Measurements from ENCODE around the gene SLC41A2. TPM values are rescaled to one million over a fixed set of nuclear protein-coding genes. Genes with fewer than 3 reads are reported as not detected.

Gene SLC41A2
- polyA plus RNA-seq, 3 donors, result 4.3 to 5.2 (median 4.5) TPM

- no peak for DNase-seq (ENCODE audit: extremely low read depth in 1 of 11, low read depth in 9 of 11, low spot score in 4 of 11)
Observed at GRCh38 chr12:104939089-104939488, 19.0 kb downstream of the SLC41A2 start.

DNA sequence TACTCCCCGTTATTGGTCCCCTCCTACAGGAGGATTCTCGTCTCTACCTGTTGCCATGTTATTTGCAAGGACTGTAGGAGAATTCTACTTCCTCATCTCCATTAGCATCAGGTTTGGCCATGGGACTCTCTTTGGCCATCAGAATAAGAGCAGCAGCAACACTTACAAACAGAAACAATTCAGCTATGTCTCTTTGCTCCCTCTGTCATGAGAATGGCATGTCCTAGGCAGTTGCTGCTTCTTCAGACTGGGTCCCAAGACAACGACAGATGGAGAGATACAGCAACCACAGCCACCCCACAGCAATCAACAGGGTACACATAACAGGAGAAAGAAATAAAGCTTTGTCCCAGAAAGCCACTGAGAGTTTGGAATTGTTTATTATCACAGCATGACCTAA lies 19.7 kb downstream of the SLC41A2 start:
- DNase-seq (ENCODE audit: extremely low read depth in 1 of 11, low read depth in 9 of 11, low spot score in 4 of 11), result no peak

GRCh38 chr12:104935886-104936285 lies 22.2 kb downstream of the SLC41A2 start:
- no peak for DNase-seq (ENCODE audit: extremely low read depth in 1 of 11, low read depth in 9 of 11, low spot score in 4 of 11)

DNA sequence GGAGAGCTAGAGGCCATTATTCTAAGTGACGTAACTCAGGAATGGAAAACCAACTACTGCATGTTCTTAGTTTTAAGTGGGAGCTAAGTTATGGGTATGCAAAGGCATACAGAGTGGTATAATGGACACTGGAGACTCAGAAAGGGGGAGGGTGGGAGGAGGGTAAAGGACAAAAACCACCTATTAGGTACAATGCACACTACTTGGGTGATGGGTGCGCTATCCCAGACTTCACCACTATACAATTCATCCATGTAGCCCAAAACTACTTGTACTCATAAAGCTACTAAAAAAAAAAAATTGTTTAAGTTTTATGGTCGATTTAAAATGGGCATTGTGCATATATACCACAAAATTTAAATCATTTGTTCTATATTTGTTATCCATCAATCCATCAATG lies 24.3 kb downstream of the SLC41A2 start:
- no peak for DNase-seq (ENCODE audit: extremely low read depth in 1 of 11, low read depth in 9 of 11, low spot score in 4 of 11)

DNA sequence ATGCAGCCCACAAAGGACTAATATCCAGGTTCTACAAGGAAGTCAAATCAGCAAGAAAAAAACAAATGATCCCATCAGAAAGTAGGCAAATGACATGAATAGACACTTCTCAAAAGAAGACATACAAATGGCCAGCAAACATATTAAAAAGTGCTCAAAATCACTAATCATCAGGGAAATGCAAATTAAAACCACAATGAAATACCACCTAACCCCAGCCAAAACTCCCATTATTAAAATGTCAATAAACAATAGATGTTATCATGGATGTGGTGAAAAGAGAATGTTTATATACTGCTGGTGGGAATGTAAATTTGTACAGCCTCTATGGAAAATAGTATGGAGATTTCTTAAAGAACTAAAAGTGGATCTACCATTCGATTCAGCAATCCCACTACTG lies 25.0 kb downstream of the SLC41A2 start:
- DNase-seq (ENCODE audit: extremely low read depth in 1 of 11, low read depth in 9 of 11, low spot score in 4 of 11), result no peak

GRCh38 chr12:104930388-104931326 lies 27.4 kb downstream of the SLC41A2 start:
- no peak for DNase-seq (ENCODE audit: extremely low read depth in 1 of 11, low read depth in 9 of 11, low spot score in 4 of 11)

- DNase-seq (ENCODE audit: extremely low read depth in 1 of 11, low read depth in 9 of 11, low spot score in 4 of 11), result no peak
Observed at GRCh38 chr12:104929977-104930376, 28.1 kb downstream of the SLC41A2 start.

DNA sequence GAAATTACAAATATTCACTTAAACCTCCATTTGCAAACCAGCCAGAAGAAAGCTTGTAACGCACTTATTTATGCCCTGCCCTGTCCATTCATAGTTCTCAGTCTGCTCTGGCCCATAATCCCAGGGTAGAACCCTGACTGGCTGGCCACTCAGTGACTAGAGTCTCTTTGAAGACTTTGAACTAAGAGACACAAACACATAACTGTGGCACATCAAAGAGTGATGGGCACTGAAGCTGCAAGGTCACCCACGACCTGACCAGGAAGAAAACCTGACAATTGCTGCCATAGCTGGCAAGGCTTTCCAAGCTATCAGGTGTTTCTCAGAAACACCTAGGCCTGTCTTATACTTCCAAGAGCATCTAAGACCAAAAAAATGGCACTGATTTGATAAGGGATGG lies 28.7 kb downstream of the SLC41A2 start:
- DNase-seq (ENCODE audit: extremely low read depth in 1 of 11, low read depth in 9 of 11, low spot score in 4 of 11), result no peak

GRCh38 chr12:104928036-104928745 lies 29.9 kb downstream of the SLC41A2 start:
- no peak for DNase-seq (ENCODE audit: extremely low read depth in 1 of 11, low read depth in 9 of 11, low spot score in 4 of 11)

- DNase-seq (ENCODE audit: extremely low read depth in 1 of 11, low read depth in 9 of 11, low spot score in 4 of 11), result no peak
Observed at GRCh38 chr12:104925501-104925900, 32.6 kb downstream of the SLC41A2 start.

- DNase-seq (ENCODE audit: extremely low read depth in 1 of 11, low read depth in 9 of 11, low spot score in 4 of 11), result no peak
Observed at GRCh38 chr12:104921340-104921739, 36.8 kb downstream of the SLC41A2 start.

DNA sequence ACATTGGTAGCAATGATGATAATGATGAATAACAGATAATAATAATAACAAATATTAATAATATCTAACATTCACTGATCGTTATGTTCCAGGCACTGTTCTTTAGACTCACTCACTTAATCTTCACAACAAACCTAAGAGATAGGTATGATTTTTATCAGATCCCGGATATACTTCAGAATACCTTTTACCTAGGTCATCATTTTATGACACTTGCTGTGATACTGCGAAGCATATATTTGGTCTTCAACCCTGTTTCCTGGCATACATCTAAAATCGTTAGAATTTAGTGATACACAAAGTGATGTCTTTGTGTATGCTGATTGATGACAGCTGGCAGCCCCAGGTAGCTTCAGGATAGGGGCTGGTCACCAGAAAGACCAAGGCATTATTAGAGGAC lies 46.1 kb downstream of the SLC41A2 start:
- DNase-seq (ENCODE audit: extremely low read depth in 1 of 11, low read depth in 9 of 11, low spot score in 4 of 11), result no peak

DNA sequence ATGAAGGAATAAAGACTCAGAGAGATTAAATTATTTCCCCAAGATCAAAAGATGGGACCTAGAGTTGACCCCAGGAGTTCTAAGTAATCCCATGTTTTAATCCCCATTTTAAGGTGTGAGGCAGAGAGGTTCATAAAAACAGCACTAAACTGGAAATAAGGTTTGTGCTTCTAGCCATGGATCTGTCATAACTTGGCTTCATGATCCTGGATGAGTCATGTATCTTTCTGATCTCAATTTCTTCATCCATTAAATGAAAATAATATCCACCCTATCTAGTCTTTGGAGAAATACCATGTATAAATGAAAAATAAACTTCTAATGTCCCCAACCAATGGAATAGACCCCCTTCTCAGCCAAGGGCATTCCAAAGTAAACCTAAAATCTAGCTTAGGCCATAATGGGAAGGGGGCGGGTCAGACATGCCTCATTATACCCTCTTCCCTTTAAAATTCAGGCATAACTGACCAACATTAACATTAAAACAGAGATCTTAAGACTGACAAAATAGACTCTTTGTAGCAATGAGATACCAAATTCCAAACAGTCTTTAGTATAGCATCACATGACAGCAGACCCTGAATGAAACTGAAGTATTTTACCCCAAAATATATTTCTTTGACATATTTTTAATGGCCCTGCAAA lies 47.8 kb downstream of the SLC41A2 start:
- no peak for DNase-seq (ENCODE audit: extremely low read depth in 1 of 11, low read depth in 9 of 11, low spot score in 4 of 11)

DNA sequence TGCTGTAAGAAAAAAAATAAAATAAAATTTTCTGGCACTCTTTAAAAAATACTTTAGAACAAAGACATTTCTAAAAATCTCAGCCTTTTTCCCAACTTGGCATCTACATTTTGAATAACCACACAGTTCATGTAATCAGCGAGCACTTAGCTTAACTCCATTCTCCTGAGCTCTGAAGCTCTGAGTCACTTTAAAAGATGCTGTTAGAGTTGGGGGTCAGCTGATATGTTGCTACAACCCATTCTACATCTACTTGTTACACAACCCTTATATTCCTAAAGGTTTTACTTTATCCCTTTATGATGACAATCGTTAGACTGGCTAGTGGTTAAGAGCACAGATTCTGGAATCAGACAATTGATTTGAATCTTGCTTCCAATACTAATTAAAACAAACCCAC lies 48.3 kb downstream of the SLC41A2 start:
- no peak for DNase-seq (ENCODE audit: extremely low read depth in 1 of 11, low read depth in 9 of 11, low spot score in 4 of 11)

Other genes starting within 250 kb of the SLC41A2 start
- gene NOPCHAP1, start 28.0 kb upstream of the SLC41A2 start, polyA plus RNA-seq (ENCODE audit: insufficient read length in 3 of 3), result 10 to 100 TPM; 11.0 to 16.2 (median 12.1) TPM
- 1 to 10 TPM in 1 of 3 donors, under 1 TPM in 2; 0.53 to 1.5 (median 0.78) TPM for gene ALDH1L2, start 126.2 kb upstream of the SLC41A2 start, polyA plus RNA-seq (ENCODE audit: insufficient read length in 3 of 3)
- gene WASHC4, start 149.4 kb upstream of the SLC41A2 start, polyA plus RNA-seq (ENCODE audit: insufficient read length in 3 of 3), result 10 to 100 TPM; 46.8 to 71.0 (median 63.0) TPM